ENCODE measurements around the gene ADM2. TPM values are rescaled to one million over a fixed set of nuclear protein-coding genes. Genes with fewer than 3 reads are reported as not detected.

The ADM2 gene
- total RNA-seq, 5 donors from 2014 or later (not counting 1 experiment from before 2014, with no cell fraction given) = 1.5 to 11.3 (median 10.7) TPM

DNA sequence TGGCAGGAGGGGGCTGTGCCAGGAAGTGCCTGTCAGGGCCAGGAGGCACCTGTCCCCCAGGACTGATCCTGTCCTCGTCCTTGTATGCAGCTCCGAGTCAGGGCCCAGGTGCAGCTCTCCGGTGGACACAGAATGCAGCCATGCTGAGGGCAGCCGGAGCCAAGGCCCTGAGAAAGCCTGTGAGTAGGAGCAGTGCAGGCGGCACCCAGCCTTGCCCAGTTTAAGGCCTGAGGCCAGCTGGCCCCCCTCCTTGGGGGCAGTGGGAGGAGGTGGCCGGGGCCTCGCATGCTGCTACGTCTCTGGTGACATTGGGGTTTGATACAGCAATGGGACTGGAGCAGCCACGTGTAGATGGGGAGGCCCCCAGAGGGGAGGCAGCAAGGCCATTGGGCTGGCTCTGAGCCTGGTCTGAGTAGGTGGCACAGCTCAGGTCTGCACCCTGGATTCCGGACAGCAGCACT, 41.4 kb upstream of the ADM2 start:
- Mint-ChIP-seq H3K4me1 (peaks cover 1 to 11% (median 10%) of the 10 kb centered on the region in 3 donors), H3K27me3 (no peaks in the 10 kb centered on the region), H3K36me3 (peaks cover 9% of the 10 kb centered on the region), H3K4me3 (no peak overlapping the region), H3K27ac (no peak overlapping the region), H3K9me3 (no peaks in the 10 kb centered on the region)
- POLR2A ChIA-PET = interaction anchor here (0.5 to 0.8 kb wide), 2 partner anchors 13 to 32 kb away, joined by 3 read pairs; no protein-coding TSS in a partner anchor
- 86% methylated on average over 7 of the region's 10 CpGs for WGBS (ENCODE audit: insufficient coverage)
- Histone ChIP-seq H3K4me3 (ENCODE audit: control insufficient read depth in 1 of 2, extremely low read depth in 1 of 2, low read length in 1 of 2) (no peak overlapping the region), H3K36me3 (ENCODE audit: control insufficient read depth in 2 of 2, extremely low read depth in 1 of 2, insufficient read depth in 1 of 2, low read length in 1 of 2) (peaks cover 4 to 65% of the 10 kb centered on the region in 2 donors), H3K27ac (ENCODE audit: low read length) (no peak overlapping the region), H3K4me1 (ENCODE audit: control insufficient read depth in 1 of 2, extremely low read depth in 1 of 2, insufficient read depth in 2 of 2, low read length in 2 of 2) (peaks cover 0 to 21% of the 10 kb centered on the region in 2 experiments), H3K9me3 (no peaks in the 10 kb centered on the region), H3K27me3 (replicated peaks in 1 of 2; ENCODE audit: control insufficient read depth in 2 of 2, extremely low read depth in 1 of 2, insufficient read depth in 2 of 2, low read length in 1 of 2) (no peaks in the 10 kb centered on the region)
- no peak for ATAC-seq (replicated peaks in 1 of 4)
- DNase-seq = no peak
- CTCF ChIA-PET = no interaction called here

DNA sequence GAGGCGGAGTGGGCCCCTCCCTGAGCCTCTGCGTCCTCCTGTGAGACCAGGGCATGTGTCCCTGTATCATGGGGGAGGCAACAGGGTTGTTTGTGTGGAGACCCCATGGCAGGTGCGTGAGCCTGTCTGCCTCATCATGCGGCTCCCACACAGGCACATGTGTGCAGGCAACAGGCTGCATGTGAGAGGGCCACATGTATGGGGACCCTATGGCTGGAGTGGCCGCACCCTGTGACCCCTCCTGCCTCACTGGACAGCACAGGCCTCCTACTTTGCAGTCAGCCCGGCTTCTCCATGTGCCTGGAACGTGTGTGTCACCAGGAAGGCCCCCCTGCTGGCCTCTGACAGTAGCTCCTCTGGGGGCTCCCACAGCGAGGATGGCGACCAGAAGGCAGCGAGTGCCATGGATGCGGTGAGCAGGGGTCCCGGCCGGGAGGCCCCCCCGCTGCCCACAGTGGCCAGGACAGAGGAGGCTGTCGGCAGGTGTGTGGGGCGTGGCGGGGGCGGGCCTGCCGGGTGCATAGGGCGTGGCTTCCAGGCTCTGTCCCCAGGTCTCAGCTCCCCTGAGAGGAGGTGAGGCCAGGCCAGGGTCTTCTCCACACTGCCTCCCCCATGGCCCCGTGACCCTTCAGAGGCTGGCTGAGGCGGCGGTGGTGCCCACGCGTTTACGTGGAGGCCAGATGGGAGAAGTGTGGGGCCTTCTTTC, 40.6 kb upstream of the ADM2 start:
- Histone ChIP-seq H3K9me3 (no peaks in the 10 kb centered on the region), H3K27me3 (replicated peaks in 1 of 2; ENCODE audit: control insufficient read depth in 2 of 2, extremely low read depth in 1 of 2, insufficient read depth in 2 of 2, low read length in 1 of 2) (no peaks in the 10 kb centered on the region), H3K36me3 (ENCODE audit: control insufficient read depth in 2 of 2, extremely low read depth in 1 of 2, insufficient read depth in 1 of 2, low read length in 1 of 2) (peaks cover 4 to 57% of the 10 kb centered on the region in 2 donors), H3K27ac (ENCODE audit: low read length) (no peak overlapping the region), H3K4me3 (ENCODE audit: control insufficient read depth in 1 of 2, extremely low read depth in 1 of 2, low read length in 1 of 2) (no peak overlapping the region), H3K4me1 (ENCODE audit: control insufficient read depth in 1 of 2, extremely low read depth in 1 of 2, insufficient read depth in 2 of 2, low read length in 2 of 2) (peaks cover 2 to 29% of the 10 kb centered on the region in 2 experiments)
- WGBS (ENCODE audit: insufficient coverage) = 95% methylated on average over 20 of the region's 26 CpGs
- Mint-ChIP-seq H3K9me3 (no peaks in the 10 kb centered on the region), H3K36me3 (peaks cover 3% of the 10 kb centered on the region), H3K4me1 (peaks cover 9 to 19% (median 18%) of the 10 kb centered on the region in 3 donors), H3K4me3 (no peak overlapping the region), H3K27me3 (no peaks in the 10 kb centered on the region), H3K27ac (no peak overlapping the region)
- ATAC-seq (replicated peaks in 1 of 4) (no peak), DNase-seq (no peak)
- ChIA-PET POLR2A (interaction anchor here in 1 of 2 donors (0.6 kb wide), 1 partner anchor 87 kb away, joined by 6 read pairs; no protein-coding TSS in a partner anchor), CTCF (no interaction called here)

DNA sequence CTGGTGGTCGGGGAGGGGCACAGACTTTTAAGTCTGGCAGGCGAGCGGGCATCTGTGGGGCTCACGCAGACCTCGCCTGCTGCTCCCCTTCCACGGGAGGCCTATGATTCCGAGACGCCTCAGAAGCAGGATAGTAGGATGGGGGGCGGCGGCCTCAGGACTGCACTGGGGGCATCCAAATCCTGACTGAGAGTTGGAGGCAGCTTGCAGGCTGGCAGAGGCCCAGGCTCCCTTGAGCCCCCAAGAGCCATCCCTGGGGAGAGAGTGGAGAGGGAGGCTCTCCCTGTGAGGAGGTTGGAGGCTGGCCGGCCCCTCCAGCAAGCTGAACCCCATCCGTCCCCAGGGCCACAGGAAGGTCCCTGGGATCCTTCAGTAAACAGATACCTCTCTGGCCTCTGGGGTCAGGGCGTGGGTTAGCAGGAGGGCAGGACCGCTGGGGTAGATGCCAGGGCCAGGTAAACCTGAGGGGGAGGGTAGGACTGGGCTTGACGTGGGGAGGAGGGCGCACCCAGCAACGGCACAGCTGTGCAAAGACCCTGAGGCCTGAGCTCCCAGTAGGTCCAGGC, 39.8 kb upstream of the ADM2 start:
- Histone ChIP-seq H3K36me3 (ENCODE audit: control insufficient read depth in 2 of 2, extremely low read depth in 1 of 2, insufficient read depth in 1 of 2, low read length in 1 of 2) (peaks cover 4 to 57% of the 10 kb centered on the region in 2 donors), H3K4me1 (ENCODE audit: control insufficient read depth in 1 of 2, extremely low read depth in 1 of 2, insufficient read depth in 2 of 2, low read length in 2 of 2) (peaks cover 8 to 37% of the 10 kb centered on the region in 2 experiments), H3K27ac (ENCODE audit: low read length) (no peak overlapping the region), H3K4me3 (ENCODE audit: control insufficient read depth in 1 of 2, extremely low read depth in 1 of 2, low read length in 1 of 2) (no peak overlapping the region), H3K27me3 (replicated peaks in 1 of 2; ENCODE audit: control insufficient read depth in 2 of 2, extremely low read depth in 1 of 2, insufficient read depth in 2 of 2, low read length in 1 of 2) (no peaks in the 10 kb centered on the region), H3K9me3 (no peaks in the 10 kb centered on the region)
- H3K36me3 Mint-ChIP-seq = peaks cover 3% of the 10 kb centered on the region
- no peaks in the 10 kb centered on the region for H3K27me3 Mint-ChIP-seq
- ChIA-PET POLR2A (no interaction called here), CTCF (no interaction called here)
- no peak overlapping the region for H3K4me3 Mint-ChIP-seq
- H3K4me1 Mint-ChIP-seq = peaks cover 13 to 22% (median 21%) of the 10 kb centered on the region in 3 donors
- WGBS (ENCODE audit: insufficient coverage) = 90% methylated on average over 15 of the region's 17 CpGs
- H3K9me3 Mint-ChIP-seq = no peaks in the 10 kb centered on the region
- no peak for ATAC-seq (replicated peaks in 1 of 4)
- peak overlapping the region in 1 of 2 donors; percentile 58 for H3K27ac Mint-ChIP-seq
- no peak for DNase-seq

DNA sequence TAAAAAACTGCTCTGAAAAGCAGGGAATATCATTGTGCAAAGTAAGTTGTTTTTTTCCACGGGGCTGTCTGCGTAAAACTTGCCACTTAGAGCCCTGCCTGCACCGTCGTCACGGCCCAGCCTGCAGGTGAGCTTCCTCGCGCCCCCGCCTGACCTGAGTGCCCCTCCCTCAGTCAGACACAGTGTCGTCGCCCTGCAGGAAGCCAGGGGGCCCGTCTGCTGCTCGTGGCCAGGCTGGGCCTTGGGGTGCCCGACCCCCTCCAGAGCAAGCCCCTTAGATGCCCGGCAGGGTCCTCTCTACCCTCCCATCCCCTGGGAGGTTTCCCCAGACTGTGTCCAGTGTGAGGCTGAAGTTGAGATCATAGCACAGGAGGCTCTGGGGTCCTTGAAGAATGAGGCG, 38.1 kb upstream of the ADM2 start:
- H3K4me3 ChIP-seq (ENCODE audit: control insufficient read depth in 1 of 2, extremely low read depth in 1 of 2, low read length in 1 of 2) = no peak overlapping the region
- ATAC-seq (replicated peaks in 1 of 4) = peak in 3 of 4 experiments; percentile 9 to 17 (median 11)
- H3K4me1 ChIP-seq (ENCODE audit: control insufficient read depth in 1 of 2, extremely low read depth in 1 of 2, insufficient read depth in 2 of 2, low read length in 2 of 2) = peaks cover 8 to 47% of the 10 kb centered on the region in 2 experiments
- peak overlapping the region; percentile 61 to 84 for H3K27ac Mint-ChIP-seq
- POLR2A ChIA-PET = no interaction called here
- CTCF ChIA-PET = no interaction called here
- no peaks in the 10 kb centered on the region for H3K27me3 Mint-ChIP-seq
- peak overlapping the region in 1 of 3 donors; percentile 17 for H3K4me3 Mint-ChIP-seq
- peaks cover 5% of the 10 kb centered on the region for H3K36me3 Mint-ChIP-seq
- H3K9me3 ChIP-seq = no peaks in the 10 kb centered on the region
- peak overlapping the region; percentile 28 for H3K27ac ChIP-seq (ENCODE audit: low read length)
- H3K36me3 ChIP-seq (ENCODE audit: control insufficient read depth in 2 of 2, extremely low read depth in 1 of 2, insufficient read depth in 1 of 2, low read length in 1 of 2) = peaks cover 10 to 56% of the 10 kb centered on the region in 2 donors
- peak in 2 of 35 experiments; percentile 21 to 28 for DNase-seq
- WGBS (ENCODE audit: insufficient coverage) = 64% methylated on average over 11 of the region's 15 CpGs
- peaks cover 13 to 22% (median 21%) of the 10 kb centered on the region in 3 donors for H3K4me1 Mint-ChIP-seq
- no peaks in the 10 kb centered on the region for H3K9me3 Mint-ChIP-seq
- no peaks in the 10 kb centered on the region for H3K27me3 ChIP-seq (replicated peaks in 1 of 2; ENCODE audit: control insufficient read depth in 2 of 2, extremely low read depth in 1 of 2, insufficient read depth in 2 of 2, low read length in 1 of 2)

DNA sequence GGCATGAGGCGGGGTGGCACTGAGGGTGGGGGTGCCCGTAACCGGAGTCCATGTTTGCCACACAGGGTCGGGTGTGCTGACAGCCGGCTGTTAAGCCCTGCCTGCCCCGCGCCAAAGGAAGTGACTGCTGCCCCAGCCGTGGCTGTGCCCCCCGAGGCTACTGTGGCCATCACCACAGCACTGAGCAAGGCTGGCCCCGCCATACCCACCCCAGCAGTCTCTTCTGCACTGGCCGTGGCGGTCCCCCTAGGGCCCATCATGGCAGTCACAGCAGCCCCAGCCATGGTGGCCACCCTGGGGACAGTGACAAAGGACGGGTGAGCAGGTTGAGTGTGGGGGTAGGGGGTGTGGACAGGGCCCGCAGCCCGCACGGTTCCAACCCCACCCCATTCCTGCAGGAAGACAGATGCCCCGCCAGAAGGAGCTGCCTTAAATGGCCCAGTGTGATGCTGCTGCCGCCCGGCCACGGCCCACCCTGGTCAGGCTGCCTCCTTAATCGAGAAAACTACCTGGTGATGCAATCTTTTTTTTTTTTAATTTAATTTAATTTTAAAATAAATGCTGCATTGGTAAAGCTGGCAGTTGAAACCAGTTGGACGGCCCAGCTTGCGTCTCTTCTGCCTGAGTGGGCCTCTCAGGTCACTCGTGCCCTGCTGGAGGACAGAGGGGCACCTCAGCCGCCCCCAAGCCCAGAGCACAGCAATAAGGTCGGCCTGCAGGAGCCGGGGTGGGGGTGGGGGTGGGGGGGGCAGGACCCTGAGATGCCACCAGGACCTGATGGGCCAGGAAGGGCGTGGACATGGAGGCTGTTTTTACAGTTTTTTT, 37.3 kb upstream of the ADM2 start:
- ChIA-PET POLR2A (no interaction called here), CTCF (no interaction called here)
- peak overlapping the region; percentile 36 to 79 for H3K27ac Mint-ChIP-seq
- Histone ChIP-seq H3K9me3 (no peaks in the 10 kb centered on the region), H3K27me3 (replicated peaks in 1 of 2; ENCODE audit: control insufficient read depth in 2 of 2, extremely low read depth in 1 of 2, insufficient read depth in 2 of 2, low read length in 1 of 2) (no peaks in the 10 kb centered on the region), H3K4me3 (ENCODE audit: control insufficient read depth in 1 of 2, extremely low read depth in 1 of 2, low read length in 1 of 2) (no peak overlapping the region), H3K4me1 (ENCODE audit: control insufficient read depth in 1 of 2, extremely low read depth in 1 of 2, insufficient read depth in 2 of 2, low read length in 2 of 2) (peaks cover 8 to 51% of the 10 kb centered on the region in 2 experiments), H3K27ac (ENCODE audit: low read length) (peak overlapping the region; percentile 43), H3K36me3 (ENCODE audit: control insufficient read depth in 2 of 2, extremely low read depth in 1 of 2, insufficient read depth in 1 of 2, low read length in 1 of 2) (peaks cover 9 to 53% of the 10 kb centered on the region in 2 donors)
- no peak for ATAC-seq (replicated peaks in 1 of 4)
- H3K4me1 Mint-ChIP-seq = peaks cover 13 to 26% (median 24%) of the 10 kb centered on the region in 3 donors
- H3K9me3 Mint-ChIP-seq = no peaks in the 10 kb centered on the region
- DNase-seq = no peak
- WGBS (ENCODE audit: insufficient coverage) = 80% methylated on average over 9 of the region's 28 CpGs
- H3K36me3 Mint-ChIP-seq = peaks cover 11% of the 10 kb centered on the region
- no peaks in the 10 kb centered on the region for H3K27me3 Mint-ChIP-seq
- H3K4me3 Mint-ChIP-seq = peak overlapping the region in 1 of 3 donors; percentile 17

DNA sequence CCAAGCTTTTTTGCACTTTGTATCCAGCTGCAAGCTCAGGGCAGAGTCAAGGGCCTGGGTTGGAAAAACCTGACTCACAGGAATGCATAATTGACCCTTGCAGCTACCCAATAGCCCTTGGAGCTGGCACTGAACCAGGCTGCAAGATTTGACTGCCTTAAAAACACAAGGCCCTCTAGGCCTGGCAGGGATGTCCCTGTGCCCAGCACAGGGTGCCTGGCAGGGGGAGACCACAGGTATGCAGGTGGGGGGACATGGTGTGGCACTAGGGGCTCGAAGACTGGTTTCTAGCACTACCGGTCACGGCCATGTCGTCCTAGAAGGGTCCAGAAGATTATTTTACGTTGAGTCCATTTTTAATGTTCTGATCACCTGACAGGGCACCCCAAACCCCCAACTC, 36.7 kb upstream of the ADM2 start:
- H3K4me3 ChIP-seq (ENCODE audit: control insufficient read depth in 1 of 2, extremely low read depth in 1 of 2, low read length in 1 of 2) = no peak overlapping the region
- no peaks in the 10 kb centered on the region for H3K27me3 Mint-ChIP-seq
- H3K36me3 Mint-ChIP-seq = peaks cover 14% of the 10 kb centered on the region
- no CpG with 5 or more reads among the region's 5 CpGs for WGBS (ENCODE audit: insufficient coverage)
- peaks cover 14 to 48% of the 10 kb centered on the region in 2 donors for H3K36me3 ChIP-seq (ENCODE audit: control insufficient read depth in 2 of 2, extremely low read depth in 1 of 2, insufficient read depth in 1 of 2, low read length in 1 of 2)
- CTCF ChIA-PET = no interaction called here
- ATAC-seq (replicated peaks in 1 of 4) = no peak
- DNase-seq = no peak
- peak overlapping the region; percentile 72 to 79 for H3K27ac Mint-ChIP-seq
- peaks cover 8 to 52% of the 10 kb centered on the region in 2 experiments for H3K4me1 ChIP-seq (ENCODE audit: control insufficient read depth in 1 of 2, extremely low read depth in 1 of 2, insufficient read depth in 2 of 2, low read length in 2 of 2)
- POLR2A ChIA-PET = no interaction called here
- H3K9me3 Mint-ChIP-seq = no peaks in the 10 kb centered on the region
- H3K27ac ChIP-seq (ENCODE audit: low read length) = peak overlapping the region; percentile 43
- peaks cover 18 to 27% (median 26%) of the 10 kb centered on the region in 3 donors for H3K4me1 Mint-ChIP-seq
- H3K9me3 ChIP-seq = no peaks in the 10 kb centered on the region
- H3K27me3 ChIP-seq (replicated peaks in 1 of 2; ENCODE audit: control insufficient read depth in 2 of 2, extremely low read depth in 1 of 2, insufficient read depth in 2 of 2, low read length in 1 of 2) = no peaks in the 10 kb centered on the region
- peak overlapping the region in 1 of 3 donors; percentile 52 for H3K4me3 Mint-ChIP-seq
